Tibial nerve (tissue), 3 donors: ENCODE measurements around the gene KCNJ15.

Experiments used
- CTCF ChIP-seq, 5 experiments: fragments of 200-600 bp in 3 of 5; fragments of 450-650 bp in 2 of 5; sonication (generic) in 3 of 5; IDR thresholded peaks; one replicate each; pipeline ENCODE4 v1.5.1; 2016 to 2019; ENCODE audit warnings: antibody characterized with exemption in 5 of 5, mild to moderate bottlenecking in 3 of 5, moderate library complexity in 2 of 5
- POLR2A ChIP-seq, 2 donors: fragments of 450-650 bp; IDR thresholded peaks; one replicate each; pipeline ENCODE4 v1.6.1; 2017; ENCODE audit warnings: antibody characterized with exemption in 2 of 2, mild to moderate bottlenecking in 2 of 2, moderate library complexity in 2 of 2

GRCh38 chr21:38349111-38349746 is 92.4 kb downstream of the KCNJ15 start:
- TF ChIP-seq CTCF (IDR thresholded peaks at IDR 0.05) (no peak), POLR2A (IDR thresholded peaks at IDR 0.05) (no peak)
